Transverse colon (tissue), 4 donors: ENCODE measurements around the gene CGB8. TPM values are rescaled to one million over a fixed set of nuclear protein-coding genes. Genes with fewer than 3 reads are reported as not detected.

Source experiments
- DNase-seq: peaks from one replicate; pipeline ENCODE4 v3.0.0-alpha.2; 2019
- H3K27ac ChIP-seq, 4 donors: fragments of 200-600 bp; sonication (generic); 2 replicates each; pipeline ENCODE4 v1.5.1; 2016 to 2018; ENCODE audit warnings: inconsistent platforms in 4 of 4
- H3K27me3 ChIP-seq: fragments of 200-600 bp; sonication (generic); 2 replicates; pipeline ENCODE4 v1.5.1; 2017; ENCODE audit warnings: inconsistent platforms
- H3K36me3 ChIP-seq, 4 donors: fragments of 200-600 bp; sonication (generic); 2 replicates each; pipeline ENCODE4 v1.5.1; 2017 to 2019; ENCODE audit warnings: inconsistent platforms in 4 of 4
- H3K4me1 ChIP-seq, 4 donors: fragments of 200-600 bp; sonication (generic); 2 replicates each; pipeline ENCODE4 v1.5.1; 2017 to 2020; ENCODE audit warnings: inconsistent platforms in 4 of 4
- H3K4me3 ChIP-seq, 4 donors: fragments of 200-600 bp; sonication (generic); 1 replicate in 1 of 4; 2 replicates in 3 of 4; pipeline versions ENCODE4 v1.5.1 to v1.6.1; 2017 to 2019; ENCODE audit warnings: inconsistent platforms in 4 of 4
- H3K9me3 ChIP-seq, 2 donors: fragments of 200-600 bp; sonication (generic); 2 replicates each; pipeline ENCODE4 v1.5.1; 2017 to 2019; ENCODE audit warnings: inconsistent platforms in 2 of 2
- CTCF ChIP-seq, 5 experiments: fragments of 200-600 bp in 3 of 5; fragments of 450-650 bp in 2 of 5; sonication (generic) in 3 of 5; IDR thresholded peaks; 1 replicate in 2 of 5; 2 replicates in 3 of 5; pipeline ENCODE4 v1.5.1; 2016 to 2017; ENCODE audit warnings: antibody characterized with exemption in 5 of 5, inconsistent platforms in 3 of 5, mild to moderate bottlenecking in 2 of 5, moderate library complexity in 1 of 5
- EP300 ChIP-seq: sonication (generic); formaldehyde crosslinking; IDR thresholded peaks from one replicate; pipeline ENCODE4 v1.6.1; 2017; ENCODE audit warnings: antibody characterized with exemption, low read depth
- POLR2A ChIP-seq: fragments of 450-650 bp; IDR thresholded peaks from one replicate; pipeline ENCODE4 v1.6.1; 2016; ENCODE audit warnings: antibody characterized with exemption, mild to moderate bottlenecking, moderate library complexity
- POLR2AphosphoS5 ChIP-seq, 3 donors: sonication (generic); formaldehyde crosslinking; IDR thresholded peaks; one replicate each; pipeline ENCODE4 v1.6.1; 2016; ENCODE audit warnings: antibody characterized with exemption in 3 of 3
- WGBS, 2 donors: methylation state at CpG; one replicate each; pipeline ENCODE4 v1.1.5; 2018; ENCODE audit warnings: low coverage in 1 of 2; 5-methylcytosine and 5-hydroxymethylcytosine counted together
- in situ Hi-C, 4 donors: fragments of 200-750 bp; cut with MboI; loops; one replicate each; pipeline versions ENCODE4 v1.15.0 to v1.15.1; 2017; ENCODE audit warnings: low sequenced_read_pairs in 3 of 4, low pct_ligation_motif_present in 1 of 4, low pct_unique_long_range_greater_than_20kb in 1 of 4
- intact Hi-C: fragments of 100-400 bp; cut with DNase I; formaldehyde crosslinking; loops from one replicate; pipeline ENCODE4 v1.15.1; 2023; ENCODE audit warnings: low total_unique reads
- total RNA-seq, 4 donors: library from RNA; depleted of rRNA; stranded (reverse); fragments of >200 nt; gene quantifications; one replicate each; pipeline ENCODE4 v1.1.0, GENCODE V29; 2016

Gene CGB8
- total RNA-seq, 4 donors from 2014 or later, result not detected

GRCh38 chr19:49070416-49070815 is 21.5 kb upstream of the CGB8 start:
- H3K9me3 ChIP-seq, result no peaks in the 10 kb centered on the region
- no peak overlapping the region for H3K4me3 ChIP-seq
- intact Hi-C loops, result no loop called here
- H3K36me3 ChIP-seq, result no peaks in the 10 kb centered on the region
- DNase-seq, result no peak
- peaks cover 93% of the 10 kb centered on the region for H3K27me3 ChIP-seq
- peaks cover 0 to 8% (median 3%) of the 10 kb centered on the region in 4 donors for H3K4me1 ChIP-seq
- H3K27ac ChIP-seq, result no peak overlapping the region
- 93% methylated on average over 13 to 21 of the region's 21 CpGs for WGBS, 2 donors
- in situ Hi-C loops, result no loop called here
- no peak for TF ChIP-seq POLR2A
- no peak for TF ChIP-seq EP300
- TF ChIP-seq POLR2AphosphoS5 (IDR thresholded peaks at IDR 0.05), result no peak
- no peak for TF ChIP-seq CTCF (IDR thresholded peaks at IDR 0.05)

GRCh38 chr19:49069026-49069425 is 20.1 kb upstream of the CGB8 start:
- in situ Hi-C loops, result no loop called here
- TF ChIP-seq POLR2A (no peak), POLR2AphosphoS5 (IDR thresholded peaks at IDR 0.05) (no peak), CTCF (IDR thresholded peaks at IDR 0.05) (no peak), EP300 (no peak)
- Histone ChIP-seq H3K27ac (no peak overlapping the region), H3K4me3 (no peak overlapping the region), H3K9me3 (no peaks in the 10 kb centered on the region), H3K4me1 (peaks cover 0 to 17% (median 12%) of the 10 kb centered on the region in 4 donors), H3K36me3 (no peaks in the 10 kb centered on the region), H3K27me3 (peaks cover 100% of the 10 kb centered on the region)
- intact Hi-C loops, result no loop called here
- DNase-seq, result no peak
- 92% methylated on average over 9 of the region's 9 CpGs; no CpG with 5 or more reads in 1 of the 2 donors for WGBS, 2 donors

- Histone ChIP-seq H3K27ac (no peak overlapping the region), H3K4me3 (no peak overlapping the region), H3K9me3 (no peaks in the 10 kb centered on the region), H3K27me3 (peaks cover 100% of the 10 kb centered on the region), H3K4me1 (peaks cover 0 to 17% (median 12%) of the 10 kb centered on the region in 4 donors), H3K36me3 (no peaks in the 10 kb centered on the region)
- TF ChIP-seq POLR2A (no peak), CTCF (IDR thresholded peaks at IDR 0.05) (no peak)
- in situ Hi-C loops, result no loop called here
- intact Hi-C loops, result no loop called here
- DNase-seq, result no peak
- 52 to 80% methylated on average over 1 to 3 of the region's 3 CpGs for WGBS, 2 donors
Observed at GRCh38 chr19:49067554-49067953, 18.6 kb upstream of the CGB8 start.

GRCh38 chr19:49065905-49066512 is 17.1 kb upstream of the CGB8 start:
- Histone ChIP-seq H3K9me3 (no peaks in the 10 kb centered on the region), H3K27me3 (peaks cover 100% of the 10 kb centered on the region), H3K27ac (no peak overlapping the region), H3K4me3 (no peak overlapping the region), H3K4me1 (peaks cover 0 to 11% (median 9%) of the 10 kb centered on the region in 4 donors), H3K36me3 (no peaks in the 10 kb centered on the region)
- in situ Hi-C loops (no loop called here), intact Hi-C loops (no loop called here)
- DNase-seq, result no peak
- TF ChIP-seq CTCF (IDR thresholded peaks at IDR 0.05) (no peak), EP300 (no peak), POLR2A (no peak), POLR2AphosphoS5 (IDR thresholded peaks at IDR 0.05) (no peak)
- 13 to 53% methylated on average over 5 to 12 of the region's 13 CpGs for WGBS, 2 donors
